Measurements from ENCODE around the gene SETD3. TPM values are rescaled to one million over a fixed set of nuclear protein-coding genes. Genes with fewer than 3 reads are reported as not detected.

SETD3 gene
- polyA plus RNA-seq, 1 donor from 2014 or later = 49.6 TPM

DNA sequence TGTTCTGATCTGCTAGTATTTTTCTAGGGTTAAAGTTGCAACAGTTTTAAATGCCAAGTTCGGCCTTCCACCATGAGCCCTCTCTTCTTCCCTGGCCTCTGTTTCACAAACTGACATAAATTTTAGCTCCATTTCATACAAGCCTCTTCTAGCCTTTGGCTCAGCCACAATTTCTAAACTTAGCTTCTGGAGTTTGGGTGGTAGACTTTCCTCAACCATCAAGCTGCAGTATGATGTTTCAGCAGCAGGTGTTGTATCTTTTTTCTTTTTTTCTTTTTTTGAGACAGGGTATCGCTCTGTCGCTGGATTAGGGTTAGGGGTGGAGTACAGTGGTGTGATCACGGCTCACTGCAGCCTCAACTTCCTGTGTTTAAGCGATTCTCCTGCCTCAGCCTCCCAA lies 29.4 kb downstream of the SETD3 start:
- TF ChIP-seq EZH2 (IDR thresholded peaks at IDR 0.05; ENCODE audit: borderline replicate concordance, insufficient read depth, low read length, poor library complexity, severe bottlenecking) (no peak), CTCF (IDR thresholded peaks at IDR 0.05; ENCODE audit: poor library complexity, severe bottlenecking) (no peak), MXI1 (conservative IDR thresholded peaks at IDR 0.05; ENCODE audit: poor library complexity, severe bottlenecking) (no peak), TAF1 (IDR thresholded peaks at IDR 0.05; ENCODE audit: low read depth) (no peak), RAD21 (conservative IDR thresholded peaks at IDR 0.05) (no peak)
- H3K9me2 ChIP-seq (ENCODE audit: insufficient read depth, low read length) = no peaks in the 10 kb centered on the region
- no peak overlapping the region for H3K27ac ChIP-seq (ENCODE audit: low read length)
- no peak overlapping the region for H3K4me2 ChIP-seq (ENCODE audit: low read length)
- no peaks in the 10 kb centered on the region for H3K27me3 ChIP-seq (ENCODE audit: insufficient read depth, low read depth, low read length)
- no peaks in the 10 kb centered on the region for H3K36me3 ChIP-seq (ENCODE audit: insufficient read depth, low read length)
- no peak overlapping the region for H3K4me3 ChIP-seq (ENCODE audit: low read length)
- no peak overlapping the region for H2AFZ ChIP-seq (ENCODE audit: low read depth, low read length)
- no peaks in the 10 kb centered on the region for H4K20me1 ChIP-seq (ENCODE audit: insufficient read depth)
- no peak overlapping the region for H3K9ac ChIP-seq (ENCODE audit: low read length)
- no peaks in the 10 kb centered on the region for H3K9me3 ChIP-seq (ENCODE audit: low read length)
- no peaks in the 10 kb centered on the region for H3F3A ChIP-seq (ENCODE audit: insufficient read depth, low read length, poor library complexity, severe bottlenecking)
- H3K79me2 ChIP-seq (replicated peaks; ENCODE audit: insufficient read depth, low read length) = no peaks in the 10 kb centered on the region

DNA sequence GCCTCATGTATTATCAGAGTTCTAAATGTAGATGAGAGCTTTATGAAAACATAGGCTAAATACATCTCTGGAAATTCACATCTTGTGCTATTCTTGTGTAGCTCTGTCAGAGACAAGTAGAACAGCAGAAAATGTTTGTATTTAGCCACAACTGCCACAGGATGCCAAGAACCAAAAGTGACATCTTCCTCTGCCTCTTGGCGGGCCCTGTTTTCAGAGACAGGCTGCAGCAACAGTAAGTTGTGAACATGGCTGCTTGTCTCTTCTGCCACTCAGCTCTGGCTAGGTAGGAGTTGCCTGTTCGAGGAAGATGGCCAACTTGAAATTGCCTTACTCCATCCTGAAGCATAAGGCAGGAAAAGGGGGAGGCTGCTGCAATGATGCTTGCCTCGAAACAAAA lies 30.4 kb downstream of the SETD3 start:
- Histone ChIP-seq H3K9me2 (ENCODE audit: insufficient read depth, low read length) (no peaks in the 10 kb centered on the region), H3K27me3 (ENCODE audit: insufficient read depth, low read depth, low read length) (no peaks in the 10 kb centered on the region), H3K79me2 (replicated peaks; ENCODE audit: insufficient read depth, low read length) (no peaks in the 10 kb centered on the region), H4K20me1 (ENCODE audit: insufficient read depth) (no peaks in the 10 kb centered on the region), H2AFZ (ENCODE audit: low read depth, low read length) (no peak overlapping the region), H3K9ac (ENCODE audit: low read length) (no peak overlapping the region), H3F3A (ENCODE audit: insufficient read depth, low read length, poor library complexity, severe bottlenecking) (no peaks in the 10 kb centered on the region), H3K36me3 (ENCODE audit: insufficient read depth, low read length) (no peaks in the 10 kb centered on the region), H3K4me3 (ENCODE audit: low read length) (no peak overlapping the region), H3K4me2 (ENCODE audit: low read length) (no peak overlapping the region), H3K27ac (ENCODE audit: low read length) (no peak overlapping the region), H3K9me3 (ENCODE audit: low read length) (no peaks in the 10 kb centered on the region)
- TF ChIP-seq RAD21 (conservative IDR thresholded peaks at IDR 0.05) = no peak
- TF ChIP-seq MXI1 (conservative IDR thresholded peaks at IDR 0.05; ENCODE audit: poor library complexity, severe bottlenecking) = no peak
- TF ChIP-seq POLR2AphosphoS5 (IDR thresholded peaks at IDR 0.05) = no peak
- no peak for TF ChIP-seq EZH2 (IDR thresholded peaks at IDR 0.05; ENCODE audit: borderline replicate concordance, insufficient read depth, low read length, poor library complexity, severe bottlenecking)
- TF ChIP-seq SMC3 (conservative IDR thresholded peaks at IDR 0.05; ENCODE audit: poor library complexity) = no peak
- no peak for TF ChIP-seq TAF1 (IDR thresholded peaks at IDR 0.05; ENCODE audit: low read depth)
- no peak for TF ChIP-seq CTCF (IDR thresholded peaks at IDR 0.05; ENCODE audit: poor library complexity, severe bottlenecking)
- no peak for TF ChIP-seq EP300 (conservative IDR thresholded peaks at IDR 0.05; ENCODE audit: poor library complexity, severe bottlenecking)
- TF ChIP-seq, protein P1, sequence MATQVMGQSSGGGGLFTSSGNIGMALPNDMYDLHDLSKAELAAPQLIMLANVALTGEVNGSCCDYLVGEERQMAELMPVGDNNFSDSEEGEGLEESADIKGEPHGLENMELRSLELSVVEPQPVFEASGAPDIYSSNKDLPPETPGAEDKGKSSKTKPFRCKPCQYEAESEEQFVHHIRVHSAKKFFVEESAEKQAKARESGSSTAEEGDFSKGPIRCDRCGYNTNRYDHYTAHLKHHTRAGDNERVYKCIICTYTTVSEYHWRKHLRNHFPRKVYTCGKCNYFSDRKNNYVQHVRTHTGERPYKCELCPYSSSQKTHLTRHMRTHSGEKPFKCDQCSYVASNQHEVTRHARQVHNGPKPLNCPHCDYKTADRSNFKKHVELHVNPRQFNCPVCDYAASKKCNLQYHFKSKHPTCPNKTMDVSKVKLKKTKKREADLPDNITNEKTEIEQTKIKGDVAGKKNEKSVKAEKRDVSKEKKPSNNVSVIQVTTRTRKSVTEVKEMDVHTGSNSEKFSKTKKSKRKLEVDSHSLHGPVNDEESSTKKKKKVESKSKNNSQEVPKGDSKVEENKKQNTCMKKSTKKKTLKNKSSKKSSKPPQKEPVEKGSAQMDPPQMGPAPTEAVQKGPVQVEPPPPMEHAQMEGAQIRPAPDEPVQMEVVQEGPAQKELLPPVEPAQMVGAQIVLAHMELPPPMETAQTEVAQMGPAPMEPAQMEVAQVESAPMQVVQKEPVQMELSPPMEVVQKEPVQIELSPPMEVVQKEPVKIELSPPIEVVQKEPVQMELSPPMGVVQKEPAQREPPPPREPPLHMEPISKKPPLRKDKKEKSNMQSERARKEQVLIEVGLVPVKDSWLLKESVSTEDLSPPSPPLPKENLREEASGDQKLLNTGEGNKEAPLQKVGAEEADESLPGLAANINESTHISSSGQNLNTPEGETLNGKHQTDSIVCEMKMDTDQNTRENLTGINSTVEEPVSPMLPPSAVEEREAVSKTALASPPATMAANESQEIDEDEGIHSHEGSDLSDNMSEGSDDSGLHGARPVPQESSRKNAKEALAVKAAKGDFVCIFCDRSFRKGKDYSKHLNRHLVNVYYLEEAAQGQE (IDR thresholded peaks at IDR 0.05; ENCODE audit: borderline replicate concordance) = no peak
